Vagina (tissue), 2 donors: ENCODE measurements around the gene EOMES. TPM values are rescaled to one million over a fixed set of nuclear protein-coding genes. Genes with fewer than 3 reads are reported as not detected.
A peak's percentile ranks its signal among the peaks of the same experiment; 100 is the strongest.

Experiments
- DNase-seq, 2 donors: peaks; one replicate each; pipeline ENCODE4 v3.0.0-alpha.2; 2017; ENCODE audit errors: extremely low spot score in 2 of 2
- H3K27ac ChIP-seq: fragments of 200-600 bp; sonication (generic); one replicate; pipeline ENCODE4 v1.5.1; 2019
- H3K27me3 ChIP-seq: fragments of 200-600 bp; sonication (generic); one replicate; pipeline ENCODE4 v1.5.1; 2019
- H3K36me3 ChIP-seq, 2 donors: fragments of 200-600 bp; sonication (generic); one replicate each; pipeline ENCODE4 v1.5.1; 2017 to 2019
- H3K4me1 ChIP-seq: fragments of 200-600 bp; sonication (generic); one replicate; pipeline ENCODE4 v1.5.1; 2019
- H3K4me3 ChIP-seq, 2 donors: fragments of 200-600 bp; sonication (generic); 1 replicate in 1 of 2; 2 replicates in 1 of 2; pipeline ENCODE4 v1.5.1; 2016 to 2019
- H3K9me3 ChIP-seq: fragments of 200-600 bp; sonication (generic); one replicate; pipeline ENCODE4 v1.5.1; 2019
- CTCF ChIP-seq, 3 experiments: fragments of 450-650 bp in 2 of 3; fragments of 200-600 bp in 1 of 3; sonication (generic) in 1 of 3; IDR thresholded peaks; one replicate each; pipeline ENCODE4 v1.5.1; 2017 to 2019; ENCODE audit warnings: antibody characterized with exemption in 3 of 3, mild to moderate bottlenecking in 2 of 3, moderate library complexity in 2 of 3
- POLR2A ChIP-seq, 2 donors: fragments of 450-650 bp; IDR thresholded peaks; one replicate each; pipeline ENCODE4 v1.6.1; 2017; ENCODE audit warnings: antibody characterized with exemption in 2 of 2, mild to moderate bottlenecking in 2 of 2, moderate library complexity in 2 of 2
- POLR2AphosphoS5 ChIP-seq, 2 donors: sonication (generic); formaldehyde crosslinking; IDR thresholded peaks; one replicate each; pipeline ENCODE4 v1.9.0; 2017; ENCODE audit warnings: antibody characterized with exemption in 2 of 2, mild to moderate bottlenecking in 2 of 2, low read depth in 1 of 2; ENCODE audit not compliant: insufficient read depth in 1 of 2
- intact Hi-C: fragments of 100-400 bp; cut with DNase I; formaldehyde crosslinking; loops from one replicate; pipeline ENCODE4 v1.15.1; 2023
- total RNA-seq: library from RNA; depleted of rRNA; stranded (reverse); fragments of >200 nt; gene quantifications from one replicate; pipeline ENCODE4 v1.2.3, GENCODE V29; 2016

Gene EOMES
- total RNA-seq, 1 donor from 2014 or later, result 0.49 TPM

DNA sequence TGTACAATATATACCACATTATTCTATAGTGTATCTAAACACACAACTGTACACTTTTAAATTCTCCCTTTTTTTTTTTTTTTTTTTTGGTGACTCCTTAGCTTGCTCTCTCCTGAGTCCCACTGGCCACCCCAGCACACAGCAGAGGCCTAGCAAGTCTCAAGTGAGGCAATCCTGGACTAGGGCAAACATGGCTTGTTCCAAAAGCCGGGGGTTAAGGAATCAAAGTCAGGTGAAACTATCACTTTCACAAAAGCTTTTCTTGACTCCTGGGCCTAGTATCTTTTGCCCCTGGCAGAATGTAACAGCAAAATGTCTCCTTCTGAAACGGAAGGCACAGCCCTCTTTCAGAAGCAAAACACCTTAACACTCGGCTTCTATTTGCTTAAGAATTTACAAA is 5.8 kb downstream of the EOMES start:
- H3K9me3 ChIP-seq, result no peaks in the 10 kb centered on the region
- TF ChIP-seq CTCF (IDR thresholded peaks at IDR 0.05) (no peak), POLR2AphosphoS5 (IDR thresholded peaks at IDR 0.05; ENCODE audit: insufficient read depth in 1 of 2, low read depth in 1 of 2) (no peak), POLR2A (IDR thresholded peaks at IDR 0.05) (no peak)
- no peak overlapping the region for H3K27ac ChIP-seq
- no peak overlapping the region for H3K4me3 ChIP-seq
- no peaks in the 10 kb centered on the region for H3K36me3 ChIP-seq
- peaks cover 13% of the 10 kb centered on the region for H3K27me3 ChIP-seq
- peaks cover 43% of the 10 kb centered on the region for H3K4me1 ChIP-seq
- intact Hi-C loops, result no loop called here
- no peak for DNase-seq

DNA sequence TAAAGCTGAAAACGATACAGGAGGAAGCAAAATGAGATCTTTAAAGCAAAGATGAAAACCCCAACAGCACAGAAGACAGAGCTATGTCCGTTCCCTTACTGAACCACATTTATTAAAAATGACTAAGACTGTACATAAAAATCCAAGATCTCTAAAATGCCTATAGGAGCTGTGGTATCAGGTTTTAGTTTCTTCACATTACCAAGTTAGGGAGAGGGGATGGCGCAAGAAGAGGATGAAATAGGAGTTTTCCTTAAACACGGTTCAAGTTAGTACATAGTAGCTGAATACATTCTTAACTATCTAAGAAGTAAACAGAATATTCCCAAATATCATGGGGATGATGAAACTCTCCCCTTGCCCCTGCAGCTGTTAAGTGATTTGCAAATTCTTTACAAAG is 6.3 kb downstream of the EOMES start:
- Histone ChIP-seq H3K9me3 (no peaks in the 10 kb centered on the region), H3K4me3 (no peak overlapping the region), H3K4me1 (peaks cover 39% of the 10 kb centered on the region), H3K36me3 (no peaks in the 10 kb centered on the region), H3K27ac (no peak overlapping the region), H3K27me3 (peaks cover 11% of the 10 kb centered on the region)
- intact Hi-C loops, result no loop called here
- no peak for DNase-seq
- TF ChIP-seq CTCF (IDR thresholded peaks at IDR 0.05) (no peak), POLR2A (IDR thresholded peaks at IDR 0.05) (no peak), POLR2AphosphoS5 (IDR thresholded peaks at IDR 0.05; ENCODE audit: insufficient read depth in 1 of 2, low read depth in 1 of 2) (no peak)

DNA sequence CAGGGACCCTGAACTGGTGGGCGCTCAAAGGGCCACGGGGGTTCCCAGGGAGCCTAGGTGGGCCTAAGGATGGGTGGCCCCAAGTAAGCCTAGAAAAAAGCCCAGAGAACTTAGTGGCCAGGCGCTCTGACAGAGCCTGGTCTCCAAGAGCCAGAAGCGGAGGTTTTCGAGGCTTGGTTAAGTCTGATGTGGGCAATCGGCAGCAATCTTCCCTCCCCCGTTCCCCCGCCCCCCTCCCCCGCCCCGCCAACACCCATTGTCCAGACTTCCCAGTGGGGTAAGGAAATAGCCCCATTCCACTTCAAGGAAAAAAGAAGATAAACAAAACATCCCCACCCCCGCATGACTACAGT is 6.7 kb downstream of the EOMES start:
- H3K36me3 ChIP-seq, result no peaks in the 10 kb centered on the region
- no peaks in the 10 kb centered on the region for H3K9me3 ChIP-seq
- peaks cover 37% of the 10 kb centered on the region for H3K4me1 ChIP-seq
- TF ChIP-seq POLR2AphosphoS5 (IDR thresholded peaks at IDR 0.05; ENCODE audit: insufficient read depth in 1 of 2, low read depth in 1 of 2), result no peak
- TF ChIP-seq CTCF (IDR thresholded peaks at IDR 0.05), result no peak
- no peak for TF ChIP-seq POLR2A (IDR thresholded peaks at IDR 0.05)
- peaks cover 9% of the 10 kb centered on the region for H3K27me3 ChIP-seq
- no peak overlapping the region for H3K27ac ChIP-seq
- intact Hi-C loops, result no loop called here
- H3K4me3 ChIP-seq, result peak overlapping the region in 1 of 2 donors; percentile 24
- DNase-seq, result no peak

- H3K27me3 ChIP-seq, result peaks cover 9% of the 10 kb centered on the region
- TF ChIP-seq POLR2AphosphoS5 (IDR thresholded peaks at IDR 0.05; ENCODE audit: insufficient read depth in 1 of 2, low read depth in 1 of 2), result no peak
- DNase-seq, result no peak
- peak overlapping the region; percentile 13 to 24 for H3K4me3 ChIP-seq
- peaks cover 37% of the 10 kb centered on the region for H3K4me1 ChIP-seq
- no peaks in the 10 kb centered on the region for H3K9me3 ChIP-seq
- H3K36me3 ChIP-seq, result no peaks in the 10 kb centered on the region
- intact Hi-C loops, result no loop called here
- H3K27ac ChIP-seq, result no peak overlapping the region
These were observed 7.2 kb downstream of the EOMES start for GRCh38 chr3:27714692-27715453.

DNA sequence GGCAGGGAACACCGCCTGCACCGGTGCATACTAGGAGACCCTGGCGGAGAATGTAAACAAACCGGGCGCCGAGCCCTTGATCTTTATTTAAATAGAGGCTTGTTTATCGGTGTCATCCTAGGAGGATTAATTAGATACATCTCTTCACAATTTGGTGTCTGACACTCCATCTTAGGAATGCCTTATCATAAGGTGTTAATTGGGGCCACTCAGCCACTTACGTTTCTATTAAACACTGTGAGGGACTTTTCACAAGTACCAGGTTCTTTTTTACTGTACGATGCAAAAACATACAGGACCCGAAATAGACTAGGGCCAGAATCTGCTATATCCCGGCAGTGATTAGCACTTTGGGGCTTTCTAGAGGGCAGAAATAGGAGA is 8.0 kb downstream of the EOMES start:
- peaks cover 37% of the 10 kb centered on the region for H3K4me1 ChIP-seq
- peak overlapping the region; percentile 53 to 62 for H3K4me3 ChIP-seq
- no peak for TF ChIP-seq CTCF (IDR thresholded peaks at IDR 0.05)
- TF ChIP-seq POLR2AphosphoS5 (IDR thresholded peaks at IDR 0.05; ENCODE audit: insufficient read depth in 1 of 2, low read depth in 1 of 2), result no peak
- no peak for TF ChIP-seq POLR2A (IDR thresholded peaks at IDR 0.05)
- peaks cover 9% of the 10 kb centered on the region for H3K27me3 ChIP-seq
- no peak for DNase-seq
- H3K36me3 ChIP-seq, result no peaks in the 10 kb centered on the region
- H3K27ac ChIP-seq, result no peak overlapping the region
- intact Hi-C loops, result no loop called here
- no peaks in the 10 kb centered on the region for H3K9me3 ChIP-seq
